ENCODE results near the gene LYG2.

DNA sequence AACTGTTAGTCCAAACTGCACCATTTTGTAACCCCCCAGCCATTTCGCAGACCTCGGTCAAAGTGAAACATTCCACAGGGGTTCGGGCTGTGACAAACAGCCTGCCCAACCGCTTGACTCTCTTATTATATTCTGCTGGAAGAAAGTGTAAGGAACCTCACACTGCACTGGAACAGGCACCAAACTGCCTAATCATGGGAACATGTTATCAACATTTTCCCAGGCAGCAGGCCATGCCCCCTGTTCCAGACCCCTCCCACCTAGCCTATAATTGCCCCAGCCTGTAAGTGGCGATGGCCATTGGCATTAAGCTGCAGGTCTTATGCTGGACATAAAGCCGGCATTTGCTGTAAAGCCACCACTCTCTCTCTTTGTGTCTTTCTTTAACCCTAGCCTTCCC is 16.9 kb downstream of the LYG2 start:
- TF ChIP-seq, protein P1, sequence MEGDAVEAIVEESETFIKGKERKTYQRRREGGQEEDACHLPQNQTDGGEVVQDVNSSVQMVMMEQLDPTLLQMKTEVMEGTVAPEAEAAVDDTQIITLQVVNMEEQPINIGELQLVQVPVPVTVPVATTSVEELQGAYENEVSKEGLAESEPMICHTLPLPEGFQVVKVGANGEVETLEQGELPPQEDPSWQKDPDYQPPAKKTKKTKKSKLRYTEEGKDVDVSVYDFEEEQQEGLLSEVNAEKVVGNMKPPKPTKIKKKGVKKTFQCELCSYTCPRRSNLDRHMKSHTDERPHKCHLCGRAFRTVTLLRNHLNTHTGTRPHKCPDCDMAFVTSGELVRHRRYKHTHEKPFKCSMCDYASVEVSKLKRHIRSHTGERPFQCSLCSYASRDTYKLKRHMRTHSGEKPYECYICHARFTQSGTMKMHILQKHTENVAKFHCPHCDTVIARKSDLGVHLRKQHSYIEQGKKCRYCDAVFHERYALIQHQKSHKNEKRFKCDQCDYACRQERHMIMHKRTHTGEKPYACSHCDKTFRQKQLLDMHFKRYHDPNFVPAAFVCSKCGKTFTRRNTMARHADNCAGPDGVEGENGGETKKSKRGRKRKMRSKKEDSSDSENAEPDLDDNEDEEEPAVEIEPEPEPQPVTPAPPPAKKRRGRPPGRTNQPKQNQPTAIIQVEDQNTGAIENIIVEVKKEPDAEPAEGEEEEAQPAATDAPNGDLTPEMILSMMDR (IDR thresholded peaks at IDR 0.05), result no peak
- no peak for TF ChIP-seq EP300 (IDR thresholded peaks at IDR 0.05)
- no peak for TF ChIP-seq POLR2A (IDR thresholded peaks at IDR 0.05)
- no peak for TF ChIP-seq POLR2AphosphoS5 (IDR thresholded peaks at IDR 0.05)

Data from upper lobe of left lung (tissue), 4 donors.